AML-193 (cell line): ENCODE measurements around the gene ZNFX1.

Source experiments
- DNase-seq, 2 experiments: peaks; one replicate each; lab custom pipeline; 2025; lab: John Stamatoyannopoulos, UW

The ZNFX1 gene

GRCh38 chr20:49292010-49292409 lies 14.2 kb upstream of the ZNFX1 start:
- DNase-seq: no peak

GRCh38 chr20:49291200-49291599 lies 13.3 kb upstream of the ZNFX1 start:
- no peak for DNase-seq

GRCh38 chr20:49290608-49291191 lies 12.8 kb upstream of the ZNFX1 start:
- no peak for DNase-seq

GRCh38 chr20:49288784-49289696 lies 11.2 kb upstream of the ZNFX1 start:
- DNase-seq: no peak

- DNase-seq: no peak
Measured at GRCh38 chr20:49288250-49288751, 10.4 kb upstream of the ZNFX1 start.

- DNase-seq: no peak
Measured at GRCh38 chr20:49287555-49288249, 9.8 kb upstream of the ZNFX1 start.

- DNase-seq: no peak
Measured at GRCh38 chr20:49286689-49287551, 9.1 kb upstream of the ZNFX1 start.

GRCh38 chr20:49285813-49286494 lies 8.1 kb upstream of the ZNFX1 start:
- no peak for DNase-seq

- DNase-seq: no peak
Measured at GRCh38 chr20:49285233-49285668, 7.4 kb upstream of the ZNFX1 start.

GRCh38 chr20:49284818-49285217 lies 7.0 kb upstream of the ZNFX1 start:
- DNase-seq: no peak

- DNase-seq: no peak
Measured at GRCh38 chr20:49283703-49284625, 6.1 kb upstream of the ZNFX1 start.

- DNase-seq: no peak
Measured at GRCh38 chr20:49283176-49283702, 5.4 kb upstream of the ZNFX1 start.

GRCh38 chr20:49282584-49283171 lies 4.8 kb upstream of the ZNFX1 start:
- no peak for DNase-seq

- no peak for DNase-seq
Measured at GRCh38 chr20:49281913-49282467, 4.1 kb upstream of the ZNFX1 start.

- DNase-seq: no peak
Measured at GRCh38 chr20:49281059-49281912, 3.4 kb upstream of the ZNFX1 start.

GRCh38 chr20:49280463-49281058 lies 2.7 kb upstream of the ZNFX1 start:
- no peak for DNase-seq

GRCh38 chr20:49279677-49280462 lies 2.0 kb upstream of the ZNFX1 start:
- no peak for DNase-seq
